WTC11 (cell line): Measurements from ENCODE around the gene PCYOX1L. TPM values are rescaled to one million over a fixed set of nuclear protein-coding genes. Genes with fewer than 3 reads are reported as not detected.

ENCODE experiments used
- ATAC-seq: fragments of 200-7000 bp; cut with Tn5 transposase; 2 replicates; pipeline ENCODE4 v1.10.0; 2021; ENCODE audit warnings: mild to moderate bottlenecking, moderate library complexity
- CTCF ChIA-PET: fragments of 300-600 bp; sonication (Branson Sonifier 250); formaldehyde crosslinking; loops from one replicate; lab custom pipeline; 2021; ENCODE audit warnings: antibody characterized with exemption; lab: Charles Lee
- POLR2A ChIA-PET: fragments of 350-600 bp; sonication (Branson Sonifier 250); formaldehyde crosslinking; loops from one replicate; lab custom pipeline; 2021; ENCODE audit warnings: antibody characterized with exemption; lab: Charles Lee
- DNase-seq: peaks from one replicate; pipeline ENCODE4 v3.0.0; 2021; ENCODE audit warnings: low spot score
- H3K27ac Mint-ChIP-seq: 2 replicates; pipeline ENCODE4 v1.8.0; 2021; ENCODE audit warnings: mixed read lengths
- H3K27me3 Mint-ChIP-seq: 2 replicates; pipeline ENCODE4 v1.8.0; 2021; ENCODE audit warnings: low read depth, mild to moderate bottlenecking, moderate library complexity, mixed read lengths
- H3K36me3 Mint-ChIP-seq: 2 replicates; pipeline ENCODE4 v1.8.0; 2021; ENCODE audit warnings: mixed read lengths
- H3K4me1 Mint-ChIP-seq: 2 replicates; pipeline ENCODE4 v1.8.0; 2022; ENCODE audit warnings: mixed read lengths
- H3K4me3 Mint-ChIP-seq: 2 replicates; pipeline ENCODE4 v1.8.0; 2021; ENCODE audit warnings: mild to moderate bottlenecking, moderate library complexity, mixed read lengths
- H3K9me3 Mint-ChIP-seq: 2 replicates; pipeline ENCODE4 v1.8.0; 2021; ENCODE audit warnings: mixed read lengths
- ARID4B ChIP-seq: sonication (generic); formaldehyde crosslinking; IDR thresholded peaks from 2 replicates; pipeline ENCODE4 v1.8.0; 2023; ENCODE audit warnings: missing genetic modification reagents, mild to moderate bottlenecking, borderline replicate concordance
- ATF1 ChIP-seq: sonication (generic); formaldehyde crosslinking; IDR thresholded peaks from 2 replicates; pipeline ENCODE4 v1.8.1; 2023; ENCODE audit warnings: mild to moderate bottlenecking, moderate library complexity, missing genetic modification reagents
- E2F4 ChIP-seq: sonication (generic); formaldehyde crosslinking; IDR thresholded peaks from 2 replicates; pipeline ENCODE4 v1.8.1; 2022; ENCODE audit warnings: low read depth, mild to moderate bottlenecking, moderate library complexity, missing genetic modification reagents, borderline replicate concordance
- ERG ChIP-seq: fragments of 250-450 bp; sonication (Bioruptor Pico); IDR thresholded peaks from 2 replicates; pipeline ENCODE4 v1.8.0; 2021; ENCODE audit warnings: mild to moderate bottlenecking
- ESRRA ChIP-seq: sonication (generic); formaldehyde crosslinking; IDR thresholded peaks from 2 replicates; pipeline ENCODE4 v1.8.1; 2022; ENCODE audit warnings: mild to moderate bottlenecking, missing genetic modification reagents, borderline replicate concordance
- FOXP1 ChIP-seq: sonication (generic); formaldehyde crosslinking; IDR thresholded peaks from 2 replicates; pipeline ENCODE4 v1.8.0; 2022; ENCODE audit warnings: missing genetic modification reagents, mild to moderate bottlenecking, moderate library complexity, borderline replicate concordance
- GABPB1 ChIP-seq: sonication (generic); formaldehyde crosslinking; IDR thresholded peaks from 2 replicates; pipeline ENCODE4 v1.8.1; 2023; ENCODE audit warnings: mild to moderate bottlenecking, missing genetic modification reagents
- GRHL2 ChIP-seq: fragments of 250-450 bp; sonication (Bioruptor Pico); IDR thresholded peaks from 2 replicates; pipeline ENCODE4 v1.8.0; 2022; ENCODE audit warnings: mild to moderate bottlenecking, moderate library complexity; ENCODE audit not compliant: insufficient replicate concordance, severe bottlenecking
- HMGA2 ChIP-seq: fragments of 250-450 bp; sonication (Bioruptor Pico); IDR thresholded peaks from 2 replicates; pipeline ENCODE4 v1.4.0; 2021; ENCODE audit warnings: mild to moderate bottlenecking, moderate library complexity
- JAZF1 ChIP-seq: fragments of 250-450 bp; sonication (Bioruptor Pico); IDR thresholded peaks from 2 replicates; pipeline ENCODE4 v1.9.0; 2021; ENCODE audit warnings: moderate library complexity, mild to moderate bottlenecking, inconsistent platforms
- NFYB ChIP-seq: sonication (generic); formaldehyde crosslinking; conservative IDR thresholded peaks from 2 replicates; pipeline ENCODE4 v1.8.0; 2022; ENCODE audit warnings: low read depth, missing genetic modification reagents
- NR2C2 ChIP-seq: sonication (generic); formaldehyde crosslinking; IDR thresholded peaks from 2 replicates; pipeline ENCODE4 v1.8.0; 2022; ENCODE audit warnings: mild to moderate bottlenecking, missing genetic modification reagents
- PREB ChIP-seq: sonication (generic); formaldehyde crosslinking; IDR thresholded peaks from 2 replicates; pipeline ENCODE4 v1.8.1; 2022; ENCODE audit warnings: mild to moderate bottlenecking, missing genetic modification reagents, moderate library complexity, borderline replicate concordance
- SOX15 ChIP-seq: fragments of 250-450 bp; sonication (Bioruptor Pico); IDR thresholded peaks from 2 replicates; pipeline ENCODE4 v1.9.0; 2021; ENCODE audit warnings: mild to moderate bottlenecking
- STAT6 ChIP-seq: sonication (generic); formaldehyde crosslinking; conservative IDR thresholded peaks from 2 replicates; pipeline ENCODE4 v1.8.1; 2023; ENCODE audit warnings: mild to moderate bottlenecking, low read depth, missing genetic modification reagents, moderate library complexity
- USF2 ChIP-seq: sonication (generic); formaldehyde crosslinking; IDR thresholded peaks from 2 replicates; pipeline ENCODE4 v1.8.1; 2023; ENCODE audit warnings: mild to moderate bottlenecking, missing genetic modification reagents, moderate library complexity
- ZBTB21 ChIP-seq: sonication (generic); formaldehyde crosslinking; IDR thresholded peaks from 2 replicates; pipeline ENCODE4 v1.8.1; 2023; ENCODE audit warnings: mild to moderate bottlenecking, missing genetic modification reagents, borderline replicate concordance
- ZNF263 ChIP-seq: sonication (generic); formaldehyde crosslinking; IDR thresholded peaks from 2 replicates; pipeline ENCODE4 v1.8.1; 2022; ENCODE audit warnings: low read depth, mild to moderate bottlenecking, moderate library complexity, missing genetic modification reagents
- ZNF423 ChIP-seq: fragments of 250-450 bp; sonication (Bioruptor Pico); IDR thresholded peaks from 2 replicates; pipeline ENCODE4 v2.1.2; 2022; ENCODE audit warnings: mild to moderate bottlenecking, moderate library complexity
- total RNA-seq: library from RNA; stranded (reverse); gene quantifications from 3 replicates; pipeline ENCODE4 v1.2.3, GENCODE V29; 2021

Gene PCYOX1L
- total RNA-seq, 1 experiment from 2014 or later = 8.1 TPM

- H3K4me1 Mint-ChIP-seq = peaks cover 33% of the 10 kb centered on the region
- CTCF ChIA-PET = interaction anchor here (1.4 to 5.7 kb wide), 4 partner anchors 10 to 155 kb away, joined by 3 to 45 read pairs (median 6); no protein-coding TSS in a partner anchor
Measured at GRCh38 chr5:149410071-149410470, 52.2 kb downstream of the PCYOX1L start.

GRCh38 chr5:149410721-149411432 lies 53.0 kb downstream of the PCYOX1L start:
- Mint-ChIP-seq H3K9me3 (no peaks in the 10 kb centered on the region), H3K4me3 (no peak overlapping the region), H3K4me1 (peaks cover 29% of the 10 kb centered on the region), H3K27me3 (no peaks in the 10 kb centered on the region), H3K27ac (no peak overlapping the region), H3K36me3 (no peaks in the 10 kb centered on the region)
- POLR2A ChIA-PET = no interaction called here
- TF ChIP-seq ZNF263 (CRISPR knock-in tag) (no peak), ESRRA (CRISPR knock-in tag) (no peak), HMGA2 (no peak), NFYB (CRISPR knock-in tag) (no peak), JAZF1 (CRISPR knock-in tag) (no peak), GRHL2 (no peak), GABPB1 (CRISPR knock-in tag) (no peak), E2F4 (no peak), NR2C2 (CRISPR knock-in tag) (no peak), STAT6 (CRISPR knock-in tag) (no peak), ARID4B (CRISPR knock-in tag) (no peak), ZNF423 (CRISPR knock-in tag) (no peak), USF2 (no peak)
- ATAC-seq = no peak
- DNase-seq = no peak
- CTCF ChIA-PET = interaction anchor here (0.7 to 1.8 kb wide), 3 partner anchors 23 to 154 kb away, joined by 3 to 5 read pairs (median 3); no protein-coding TSS in a partner anchor

More at GRCh38 chr5:149410071-149410470, 52.2 kb downstream of the PCYOX1L start:
- DNase-seq = no peak
- no peak overlapping the region for H3K27ac Mint-ChIP-seq
- no peak for TF ChIP-seq FOXP1 (CRISPR knock-in tag)
- no peak for TF ChIP-seq PREB (CRISPR knock-in tag)
- no peak for TF ChIP-seq ERG (CRISPR knock-in tag)
- TF ChIP-seq ATF1 (CRISPR knock-in tag) = no peak
- no peak for TF ChIP-seq SOX15 (CRISPR knock-in tag)
- no peak for TF ChIP-seq ZBTB21
- no peaks in the 10 kb centered on the region for H3K36me3 Mint-ChIP-seq
- H3K27me3 Mint-ChIP-seq = no peaks in the 10 kb centered on the region
- H3K4me3 Mint-ChIP-seq = no peak overlapping the region
- ATAC-seq = no peak
- POLR2A ChIA-PET = no interaction called here
- H3K9me3 Mint-ChIP-seq = no peaks in the 10 kb centered on the region
